Fibroblast of skin of right quadriceps (primary cell): Measurements from ENCODE around the gene TECTA.
"Not testable (repeated sequence)": the region's sequence is repeated elsewhere in the genome, so short reads cannot be mapped to it uniquely, and the experiment has no call there.

ENCODE experiments used
- DNase-seq: peaks from one replicate; pipeline ENCODE4 v3.0.0-alpha.2; 2013

The TECTA gene

DNA sequence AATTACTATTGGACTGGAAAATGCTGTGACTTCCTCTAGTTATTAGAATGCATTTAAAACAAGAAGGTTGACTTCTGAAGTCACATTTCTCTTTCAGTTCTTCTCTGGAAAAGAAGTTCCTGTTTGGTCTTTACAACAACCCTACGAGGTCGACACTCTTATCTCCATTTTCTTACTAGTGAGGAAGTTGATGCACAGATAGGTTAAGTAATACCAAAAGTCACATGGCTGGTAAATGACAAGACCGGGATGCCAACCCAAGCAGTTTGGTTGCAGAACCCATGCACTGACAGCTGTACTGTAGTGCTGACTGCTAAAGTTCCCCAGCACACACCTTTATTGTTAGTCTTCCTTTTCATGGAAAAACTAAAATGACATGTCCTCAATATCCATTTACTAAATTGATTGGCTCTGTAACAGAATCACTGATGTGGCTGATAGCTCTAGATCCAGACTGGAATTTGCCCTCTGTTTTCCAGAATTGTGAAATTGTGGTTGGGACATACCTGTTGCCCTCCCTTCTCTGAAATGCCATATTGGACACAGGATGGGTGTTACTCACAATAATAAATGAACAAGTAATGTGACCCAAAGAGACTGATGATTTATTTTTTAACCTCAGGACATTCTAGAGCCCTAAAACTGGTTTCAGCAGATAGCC, 9.4 kb upstream of the TECTA start:
- no peak for DNase-seq

GRCh38 chr11:121095561-121095960, 5.5 kb upstream of the TECTA start:
- no peak for DNase-seq

GRCh38 chr11:121099364-121099763, 1.7 kb upstream of the TECTA start:
- no peak for DNase-seq

- DNase-seq = no peak
These were observed 1.2 kb upstream of the TECTA start for GRCh38 chr11:121099885-121100284.

- DNase-seq = no peak
These were observed 3.3 kb downstream of the TECTA start for GRCh38 chr11:121104312-121104762.

DNA sequence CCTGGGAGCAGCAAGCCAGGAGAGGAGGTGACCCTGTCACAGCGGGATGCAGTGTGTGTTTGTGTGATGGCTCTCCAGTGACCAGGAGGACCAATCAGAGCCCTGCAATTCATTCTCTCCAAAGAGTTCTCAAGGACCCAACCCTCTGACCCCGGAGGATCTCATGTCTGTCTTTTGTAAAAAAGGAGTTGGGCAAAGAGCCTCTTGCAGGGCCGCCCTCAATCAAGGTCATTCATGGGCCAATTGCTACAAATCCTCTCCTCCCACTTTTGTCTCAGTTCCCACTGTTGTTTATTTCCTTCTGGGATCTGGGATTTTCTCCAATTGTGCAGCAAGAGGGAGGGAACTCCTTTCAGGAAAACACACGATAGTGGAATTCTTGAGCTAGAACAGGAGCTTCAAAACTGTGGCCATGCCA, 4.0 kb downstream of the TECTA start:
- no peak for DNase-seq

- no peak for DNase-seq
These were observed 4.6 kb downstream of the TECTA start for GRCh38 chr11:121105481-121106195.

GRCh38 chr11:121106812-121107211, 5.8 kb downstream of the TECTA start:
- no peak for DNase-seq

GRCh38 chr11:121108413-121108812, 7.4 kb downstream of the TECTA start:
- no peak for DNase-seq

- no peak for DNase-seq
These were observed 8.4 kb downstream of the TECTA start for GRCh38 chr11:121109471-121109870.

GRCh38 chr11:121109916-121110586, 9.0 kb downstream of the TECTA start:
- DNase-seq = no peak

GRCh38 chr11:121110871-121111724, 10.1 kb downstream of the TECTA start:
- no peak for DNase-seq

GRCh38 chr11:121112498-121113455, 11.7 kb downstream of the TECTA start:
- peak; percentile 69 for DNase-seq

GRCh38 chr11:121113611-121114010, 12.6 kb downstream of the TECTA start:
- no peak for DNase-seq

GRCh38 chr11:121115024-121115423, 14.0 kb downstream of the TECTA start:
- not testable (repeated sequence) for DNase-seq

DNA sequence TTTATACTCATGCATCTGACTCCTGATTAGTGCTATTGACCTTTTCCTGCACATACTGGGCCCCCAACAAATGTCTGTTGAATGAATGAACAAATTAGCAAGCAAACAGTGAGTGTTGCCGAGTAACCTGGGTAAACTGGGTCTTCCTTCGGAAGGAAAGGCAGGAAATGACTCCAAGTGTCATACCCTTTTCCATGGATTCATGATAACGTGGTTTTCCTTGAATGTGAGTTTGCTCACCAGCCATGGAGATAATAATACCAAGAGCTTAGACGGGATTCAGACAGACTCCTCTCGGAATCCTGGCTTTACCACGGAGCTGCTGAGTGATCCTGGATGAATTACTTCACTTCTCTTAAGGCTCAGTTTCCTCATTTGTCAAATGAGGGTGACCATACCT, 16.7 kb downstream of the TECTA start:
- DNase-seq = peak; percentile 26

DNA sequence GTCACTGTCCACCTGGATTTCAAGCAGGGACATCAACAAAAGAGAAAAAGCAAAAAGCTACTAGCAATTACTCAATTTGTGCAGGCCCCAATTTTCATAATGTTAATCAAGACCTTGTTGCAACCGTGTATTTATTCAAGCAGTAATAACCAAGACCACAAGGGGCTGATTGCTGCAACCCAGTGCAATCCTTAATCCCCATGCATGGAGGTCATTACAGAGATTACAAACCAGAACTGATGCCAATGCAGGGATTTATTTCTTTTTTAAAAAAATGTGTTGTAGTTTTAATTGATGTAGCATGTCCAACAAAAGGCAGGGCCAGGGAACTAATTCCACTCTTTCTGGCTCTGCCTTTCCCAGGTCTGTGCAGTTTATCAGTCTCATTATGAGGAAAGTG, 18.4 kb downstream of the TECTA start:
- no peak for DNase-seq

- no peak for DNase-seq
These were observed 21.3 kb downstream of the TECTA start for GRCh38 chr11:121122328-121122727.

DNA sequence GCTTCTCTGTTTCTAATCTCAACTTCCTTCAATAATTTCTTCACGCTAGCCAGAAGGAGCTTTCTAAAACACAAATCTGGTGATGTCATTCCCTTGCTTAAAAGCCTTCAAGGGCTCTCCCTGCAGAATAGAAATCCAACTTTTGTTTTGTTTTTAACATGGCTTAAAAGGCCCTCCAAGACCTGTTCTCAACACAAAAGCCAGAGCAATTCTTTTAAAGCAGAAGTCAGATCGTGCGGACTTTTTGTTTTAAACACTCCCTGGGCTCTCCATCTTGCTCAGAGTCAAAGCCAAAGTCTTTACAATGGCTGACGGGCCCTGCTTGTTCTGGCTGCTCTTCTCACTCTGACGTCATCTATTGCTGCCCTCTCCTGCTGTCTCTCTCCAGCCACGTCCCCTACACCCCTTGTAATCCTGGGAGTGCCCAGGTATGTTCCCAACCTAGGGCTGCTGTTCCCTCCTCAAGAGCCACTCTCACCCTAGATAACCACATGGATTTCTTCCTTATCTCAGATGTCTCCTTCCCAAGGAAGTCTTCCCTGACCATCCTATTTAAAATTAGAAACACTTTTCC, 22.5 kb downstream of the TECTA start:
- DNase-seq = no peak

DNA sequence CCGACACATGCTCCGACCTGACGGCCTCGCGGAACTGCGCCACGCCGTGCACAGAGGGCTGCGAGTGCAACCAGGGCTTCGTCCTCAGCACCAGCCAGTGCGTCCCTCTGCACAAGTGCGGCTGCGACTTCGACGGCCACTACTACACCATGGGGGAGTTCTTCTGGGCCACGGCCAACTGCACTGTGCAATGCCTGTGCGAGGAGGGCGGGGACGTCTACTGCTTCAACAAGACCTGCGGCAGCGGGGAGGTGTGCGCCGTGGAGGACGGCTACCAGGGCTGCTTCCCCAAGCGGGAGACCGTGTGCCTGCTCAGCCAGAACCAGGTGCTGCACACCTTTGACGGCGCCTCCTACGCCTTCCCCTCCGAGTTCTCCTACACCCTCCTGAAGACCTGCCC, 26.8 kb downstream of the TECTA start:
- no peak for DNase-seq
